NB4 (cell line): ENCODE results near the gene UBE2L3.
A peak's percentile ranks its signal among the peaks of the same experiment; 100 is the strongest.

ENCODE experiments used
- POLR2A ChIP-seq: IDR thresholded peaks from 2 replicates; pipeline ENCODE4 v1.6.1; 2011; ENCODE audit warnings: mild to moderate bottlenecking; ENCODE audit not compliant: insufficient read length; ENCODE audit errors: extremely low read depth
- TF ChIP-seq, protein P1 (sequence below): IDR thresholded peaks from 2 replicates; pipeline ENCODE4 v1.6.1; 2011; ENCODE audit warnings: low read depth, low read length

DNA sequence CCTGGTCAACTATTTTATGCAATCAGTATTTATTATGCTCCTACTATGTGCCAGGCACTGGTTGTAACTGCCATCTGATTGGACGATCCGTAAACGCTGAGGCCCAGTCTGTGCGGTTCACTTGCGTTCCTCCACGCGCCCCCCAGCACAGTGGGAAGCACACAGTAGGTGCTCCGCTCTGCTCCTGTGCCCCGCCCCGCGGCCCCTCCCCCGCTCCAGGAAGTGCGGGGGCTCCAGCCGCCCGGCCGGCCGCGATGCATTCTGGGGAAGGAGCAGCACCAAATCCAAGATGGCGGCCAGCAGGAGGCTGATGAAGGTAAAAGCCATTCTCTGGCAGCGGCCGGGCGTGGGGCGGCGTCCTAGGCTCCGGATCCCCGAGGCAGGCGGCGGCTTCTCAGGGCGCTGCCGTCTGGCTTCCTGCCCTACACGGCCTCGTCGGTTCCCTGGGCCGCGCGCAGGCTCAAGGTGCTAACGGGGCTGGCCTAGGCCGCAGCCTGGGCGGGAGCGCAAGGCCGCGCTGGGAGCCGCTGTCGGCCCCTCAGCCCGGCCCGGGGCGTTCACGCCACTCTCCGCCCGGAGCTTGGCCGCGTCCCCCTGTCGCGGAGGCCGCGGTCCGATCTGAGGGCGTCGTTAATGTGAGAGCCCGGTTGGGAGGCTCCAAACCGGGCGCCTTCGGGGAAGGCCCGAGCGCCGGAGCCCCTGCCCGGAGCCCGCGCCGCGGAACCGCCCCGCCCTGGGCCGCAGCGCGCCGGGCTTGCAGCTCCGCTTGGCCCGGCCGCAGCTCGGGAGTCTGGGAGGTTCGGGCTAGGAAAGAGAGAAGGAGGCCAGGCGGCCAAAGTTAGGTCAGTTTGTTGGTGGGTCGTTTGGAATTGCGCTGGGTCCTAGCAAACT lies at the start of gene UBE2L3:
- TF ChIP-seq POLR2A, result peak; percentile 46
- TF ChIP-seq, protein P1, sequence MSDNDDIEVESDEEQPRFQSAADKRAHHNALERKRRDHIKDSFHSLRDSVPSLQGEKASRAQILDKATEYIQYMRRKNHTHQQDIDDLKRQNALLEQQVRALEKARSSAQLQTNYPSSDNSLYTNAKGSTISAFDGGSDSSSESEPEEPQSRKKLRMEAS, result no peak
